HepG2 (cell line): ENCODE results near the gene CDK6. TPM values are rescaled to one million over a fixed set of nuclear protein-coding genes. Genes with fewer than 3 reads are reported as not detected.

Experiments
- CC2D1A ChIP-seq: sonication (generic); formaldehyde crosslinking; IDR thresholded peaks from 2 replicates; pipeline ENCODE4 v1.8.1; 2023; ENCODE audit warnings: mild to moderate bottlenecking, missing genetic modification reagents
- EP300 ChIP-seq, 3 experiments: sonication (generic) in 1 of 3; formaldehyde crosslinking in 1 of 3; IDR thresholded peaks; 2 replicates each; pipeline versions ENCODE4 v1.5.1 to v1.6.1; 2011 to 2020; ENCODE audit warnings: low read depth in 2 of 3, low read length in 2 of 3, borderline replicate concordance in 1 of 3, improper control_type of control experiment in 1 of 3, mild to moderate bottlenecking in 1 of 3, missing genetic modification reagents in 1 of 3, moderate library complexity in 1 of 3
- FOSL2 ChIP-seq: sonication (generic); formaldehyde crosslinking; IDR thresholded peaks from 2 replicates; pipeline ENCODE4 v1.4.0; 2020; ENCODE audit warnings: missing genetic modification reagents
- GABPA ChIP-seq, 2 experiments: IDR thresholded peaks; 2 replicates each; pipeline ENCODE4 v1.6.1; 2011 to 2016; ENCODE audit warnings: low read depth in 2 of 2, low read length in 1 of 2, missing biosample characterization in 1 of 2, missing genetic modification characterization in 1 of 2
- PITX1 ChIP-seq: sonication (generic); formaldehyde crosslinking; IDR thresholded peaks from 2 replicates; pipeline ENCODE4 v1.5.1; 2020; ENCODE audit warnings: mild to moderate bottlenecking, missing genetic modification reagents
- RELA ChIP-seq: sonication (generic); formaldehyde crosslinking; IDR thresholded peaks from 2 replicates; pipeline ENCODE4 v1.4.0; 2020; ENCODE audit warnings: missing genetic modification reagents
- SMAD1 ChIP-seq: sonication (generic); formaldehyde crosslinking; IDR thresholded peaks from 2 replicates; pipeline ENCODE4 v1.4.0; 2020; ENCODE audit warnings: missing genetic modification reagents, low read depth, mild to moderate bottlenecking, borderline replicate concordance
- SNAI1 ChIP-seq: sonication (generic); formaldehyde crosslinking; IDR thresholded peaks from 2 replicates; pipeline ENCODE4 v1.5.0; 2020; ENCODE audit warnings: mild to moderate bottlenecking, missing genetic modification reagents, borderline replicate concordance
- TEAD2 ChIP-seq: sonication (generic); formaldehyde crosslinking; IDR thresholded peaks from 2 replicates; pipeline ENCODE4 v1.9.0; 2021; ENCODE audit warnings: missing genetic modification reagents
- ZNF333 ChIP-seq: sonication (generic); formaldehyde crosslinking; IDR thresholded peaks from 2 replicates; pipeline ENCODE4 v1.4.0; 2020; ENCODE audit warnings: mild to moderate bottlenecking, missing genetic modification reagents, borderline replicate concordance
- ZNF562 ChIP-seq: sonication (generic); formaldehyde crosslinking; IDR thresholded peaks from 2 replicates; pipeline ENCODE4 v1.8.0; 2022; ENCODE audit warnings: missing genetic modification reagents, borderline replicate concordance
- ZNF772 ChIP-seq: sonication (generic); formaldehyde crosslinking; IDR thresholded peaks from 2 replicates; pipeline ENCODE4 v1.5.0; 2020; ENCODE audit warnings: mild to moderate bottlenecking, missing genetic modification reagents
- ZSCAN9 ChIP-seq: IDR thresholded peaks from 2 replicates; pipeline ENCODE4 v1.6.1; 2016; ENCODE audit warnings: borderline replicate concordance
- polyA plus RNA-seq, 8 experiments: library from polyadenylated mRNA; depleted of rRNA in 3 of 8; stranded (reverse) in 7 of 8; unstranded in 1 of 8; fragments of >200 nt; fragmentation: Illumina TruSeq in 4 of 8; extraction: Trizol in 4 of 8; gene quantifications; 2 replicates each; pipeline versions ENCODE4 v1.2.1 to v1.2.3, GENCODE V29; 2011 to 2016; ENCODE audit warnings: low read depth in 4 of 8, missing spikeins in 1 of 8, mixed read lengths in 1 of 8; ENCODE audit not compliant: insufficient read depth in 1 of 8
- total RNA-seq, 5 experiments: library from RNA; depleted of rRNA; stranded (reverse); fragments of >200 nt; fragmentation: Illumina TruSeq; extraction: Trizol; gene quantifications; 2 replicates each; pipeline ENCODE4 v1.2.3, GENCODE V29; 2016; ENCODE audit warnings: low read depth in 1 of 5
- TF ChIP-seq, protein P1 (sequence below): sonication (generic); formaldehyde crosslinking; IDR thresholded peaks from 2 replicates; pipeline ENCODE4 v1.5.1; 2020; ENCODE audit warnings: mild to moderate bottlenecking, moderate library complexity, missing genetic modification reagents
- TF ChIP-seq, protein P2 (sequence below): IDR thresholded peaks from 2 replicates; pipeline ENCODE4 v1.6.1; 2016; ENCODE audit warnings: missing compliant biosample characterization, missing genetic modification reagents, borderline replicate concordance
- TF ChIP-seq, protein P3 (sequence below), 2 experiments: IDR thresholded peaks; 2 replicates each; pipeline ENCODE4 v1.6.1; 2011 to 2012; ENCODE audit warnings: low read length in 2 of 2, borderline replicate concordance in 1 of 2, low read depth in 1 of 2, mild to moderate bottlenecking in 1 of 2, moderate library complexity in 1 of 2

The CDK6 gene
- total and polyA plus RNA-seq, 2 of the 13 experiments (the other 11 are each of a cell fraction or from before 2014, with no cell fraction given) = 34.6 to 90.8 TPM

DNA sequence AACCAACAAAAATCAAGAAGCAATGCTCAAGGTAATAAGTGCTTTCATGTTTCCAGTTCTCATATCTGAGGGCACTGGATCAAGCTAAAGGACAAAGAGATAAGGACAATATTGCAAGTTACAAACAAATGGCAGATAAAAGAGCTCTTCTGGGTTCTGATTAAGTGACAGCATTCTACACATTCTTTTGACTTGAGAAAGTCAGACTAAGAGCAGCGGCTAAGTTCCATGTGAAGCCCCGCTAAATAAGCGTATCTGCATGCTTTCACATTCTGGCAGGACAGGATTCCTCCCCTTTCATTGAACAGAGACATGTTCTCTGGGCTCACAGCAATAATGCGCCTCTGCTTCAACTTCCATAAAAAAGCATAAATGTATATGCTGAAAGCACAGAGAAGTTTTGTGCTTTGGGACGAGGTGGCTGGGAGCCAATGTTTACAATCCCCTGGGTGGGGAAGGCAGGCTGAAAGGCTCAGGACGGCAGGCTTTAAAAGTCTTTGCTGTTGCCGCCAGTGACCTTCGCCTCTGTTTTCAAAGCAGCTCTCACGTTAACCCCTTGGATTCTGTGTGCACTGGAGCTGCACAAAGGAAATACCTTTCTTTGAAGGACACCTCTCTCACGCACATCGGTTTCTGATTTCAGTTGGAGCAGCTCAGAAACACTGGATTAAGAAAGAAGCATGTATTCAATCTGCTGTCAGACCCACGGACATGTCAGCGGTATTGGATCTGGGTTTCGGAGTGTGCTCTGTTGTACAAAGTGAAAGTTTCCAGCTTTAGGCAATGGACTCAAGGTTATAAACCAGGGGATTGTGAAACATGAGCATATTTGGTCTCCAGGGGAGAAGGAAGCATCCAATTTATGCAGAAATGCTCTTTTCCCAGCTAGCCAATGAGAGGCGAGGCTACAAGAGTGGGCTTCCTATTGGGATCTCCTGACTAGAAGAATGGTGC is 140.8 kb downstream of the CDK6 start (continued):
- TF ChIP-seq, protein P1, sequence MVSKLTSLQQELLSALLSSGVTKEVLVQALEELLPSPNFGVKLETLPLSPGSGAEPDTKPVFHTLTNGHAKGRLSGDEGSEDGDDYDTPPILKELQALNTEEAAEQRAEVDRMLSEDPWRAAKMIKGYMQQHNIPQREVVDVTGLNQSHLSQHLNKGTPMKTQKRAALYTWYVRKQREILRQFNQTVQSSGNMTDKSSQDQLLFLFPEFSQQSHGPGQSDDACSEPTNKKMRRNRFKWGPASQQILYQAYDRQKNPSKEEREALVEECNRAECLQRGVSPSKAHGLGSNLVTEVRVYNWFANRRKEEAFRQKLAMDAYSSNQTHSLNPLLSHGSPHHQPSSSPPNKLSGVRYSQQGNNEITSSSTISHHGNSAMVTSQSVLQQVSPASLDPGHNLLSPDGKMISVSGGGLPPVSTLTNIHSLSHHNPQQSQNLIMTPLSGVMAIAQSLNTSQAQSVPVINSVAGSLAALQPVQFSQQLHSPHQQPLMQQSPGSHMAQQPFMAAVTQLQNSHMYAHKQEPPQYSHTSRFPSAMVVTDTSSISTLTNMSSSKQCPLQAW (CRISPR knock-in tag) = peak; percentile 94
- TF ChIP-seq TEAD2 (CRISPR knock-in tag) (no peak), ZNF772 (CRISPR knock-in tag) (peak; percentile 42; the same call in 1 of the 2 replicates), PITX1 (peak; percentile 97), EP300 (IDR thresholded peaks at IDR 0.05; ENCODE audit: low read depth in 2 of 2, low read length in 2 of 2) (peak; percentile 98 to 100), EP300 (CRISPR knock-in tag; IDR thresholded peaks at IDR 0.05; ENCODE audit: borderline replicate concordance) (peak; percentile 99), ZNF562 (CRISPR knock-in tag) (no peak), FOSL2 (peak; percentile 84), RELA (peak; percentile 78; the same call in 1 of the 2 replicates), SNAI1 (CRISPR knock-in tag) (no peak), CC2D1A (CRISPR knock-in tag) (no peak), SMAD1 (CRISPR knock-in tag) (0 out of 2 replicates have a peak, but pooled peaks have one; percentile 38), ZSCAN9 (CRISPR knock-in tag) (peak; percentile 95; the same call in 1 of the 2 replicates), GABPA (IDR thresholded peaks at IDR 0.05; ENCODE audit: low read depth, low read length) (no peak), GABPA (CRISPR knock-in tag; IDR thresholded peaks at IDR 0.05; ENCODE audit: low read depth) (peak; percentile 20; the same call in 1 of the 2 replicates), ZNF333 (CRISPR knock-in tag) (no peak)
- TF ChIP-seq, protein P2, sequence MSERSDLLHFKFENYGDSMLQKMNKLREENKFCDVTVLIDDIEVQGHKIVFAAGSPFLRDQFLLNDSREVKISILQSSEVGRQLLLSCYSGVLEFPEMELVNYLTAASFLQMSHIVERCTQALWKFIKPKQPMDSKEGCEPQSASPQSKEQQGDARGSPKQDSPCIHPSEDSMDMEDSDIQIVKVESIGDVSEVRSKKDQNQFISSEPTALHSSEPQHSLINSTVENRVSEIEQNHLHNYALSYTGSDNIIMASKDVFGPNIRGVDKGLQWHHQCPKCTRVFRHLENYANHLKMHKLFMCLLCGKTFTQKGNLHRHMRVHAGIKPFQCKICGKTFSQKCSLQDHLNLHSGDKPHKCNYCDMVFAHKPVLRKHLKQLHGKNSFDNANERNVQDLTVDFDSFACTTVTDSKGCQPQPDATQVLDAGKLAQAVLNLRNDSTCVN (CRISPR knock-in tag) = peak; percentile 78
- TF ChIP-seq, protein P3, sequence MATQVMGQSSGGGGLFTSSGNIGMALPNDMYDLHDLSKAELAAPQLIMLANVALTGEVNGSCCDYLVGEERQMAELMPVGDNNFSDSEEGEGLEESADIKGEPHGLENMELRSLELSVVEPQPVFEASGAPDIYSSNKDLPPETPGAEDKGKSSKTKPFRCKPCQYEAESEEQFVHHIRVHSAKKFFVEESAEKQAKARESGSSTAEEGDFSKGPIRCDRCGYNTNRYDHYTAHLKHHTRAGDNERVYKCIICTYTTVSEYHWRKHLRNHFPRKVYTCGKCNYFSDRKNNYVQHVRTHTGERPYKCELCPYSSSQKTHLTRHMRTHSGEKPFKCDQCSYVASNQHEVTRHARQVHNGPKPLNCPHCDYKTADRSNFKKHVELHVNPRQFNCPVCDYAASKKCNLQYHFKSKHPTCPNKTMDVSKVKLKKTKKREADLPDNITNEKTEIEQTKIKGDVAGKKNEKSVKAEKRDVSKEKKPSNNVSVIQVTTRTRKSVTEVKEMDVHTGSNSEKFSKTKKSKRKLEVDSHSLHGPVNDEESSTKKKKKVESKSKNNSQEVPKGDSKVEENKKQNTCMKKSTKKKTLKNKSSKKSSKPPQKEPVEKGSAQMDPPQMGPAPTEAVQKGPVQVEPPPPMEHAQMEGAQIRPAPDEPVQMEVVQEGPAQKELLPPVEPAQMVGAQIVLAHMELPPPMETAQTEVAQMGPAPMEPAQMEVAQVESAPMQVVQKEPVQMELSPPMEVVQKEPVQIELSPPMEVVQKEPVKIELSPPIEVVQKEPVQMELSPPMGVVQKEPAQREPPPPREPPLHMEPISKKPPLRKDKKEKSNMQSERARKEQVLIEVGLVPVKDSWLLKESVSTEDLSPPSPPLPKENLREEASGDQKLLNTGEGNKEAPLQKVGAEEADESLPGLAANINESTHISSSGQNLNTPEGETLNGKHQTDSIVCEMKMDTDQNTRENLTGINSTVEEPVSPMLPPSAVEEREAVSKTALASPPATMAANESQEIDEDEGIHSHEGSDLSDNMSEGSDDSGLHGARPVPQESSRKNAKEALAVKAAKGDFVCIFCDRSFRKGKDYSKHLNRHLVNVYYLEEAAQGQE (IDR thresholded peaks at IDR 0.05; ENCODE audit: borderline replicate concordance in 1 of 2, low read depth in 1 of 2, low read length in 2 of 2) = peak in 1 of 2 experiments; percentile 75; a peak in 1 of 4 replicates
